ENCODE data around the gene LGI4. TPM values are rescaled to one million over a fixed set of nuclear protein-coding genes. Genes with fewer than 3 reads are reported as not detected.
A peak's percentile ranks its signal among the peaks of the same experiment; 100 is the strongest.
"Not testable (repeated sequence)": the region's sequence is repeated elsewhere in the genome, so short reads cannot be mapped to it uniquely, and the experiment has no call there.

LGI4 gene
- total and polyA plus RNA-seq, 4 donors, result 10.9 to 37.5 (median 19.9) TPM

DNA sequence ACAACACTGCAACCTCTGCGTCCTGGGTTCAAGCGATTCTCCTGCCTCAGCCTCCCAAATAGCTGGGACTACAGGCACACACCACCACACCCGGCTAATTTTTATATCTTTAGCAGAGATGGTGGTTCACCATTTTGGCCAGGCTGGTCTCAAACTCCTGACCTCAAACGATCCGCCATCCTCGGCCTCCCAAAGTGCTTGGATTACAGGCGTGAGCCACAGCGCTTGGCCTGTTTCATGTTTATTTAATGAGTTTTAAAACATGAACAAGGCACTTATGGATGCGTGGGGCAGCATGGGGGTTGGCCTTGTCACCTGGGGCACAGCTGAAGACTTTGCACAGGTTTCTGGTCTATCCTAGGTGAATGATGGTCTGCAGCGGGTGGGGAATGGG lies 18.3 kb upstream of the LGI4 start:
- H3K9me3 ChIP-seq (ENCODE audit: control insufficient read depth, insufficient read depth, low read length); H3K27ac ChIP-seq (ENCODE audit: low read depth, low read length); DNase-seq (ENCODE audit: low read depth in 4 of 6, low spot score in 6 of 6); H3K4me3 ChIP-seq (ENCODE audit: low read depth, low read length): not testable (repeated sequence)
- Histone ChIP-seq H3K36me3 (ENCODE audit: control insufficient read depth, insufficient read depth, low read length) (peaks cover 24% of the 10 kb centered on the region), H3K27me3 (ENCODE audit: control insufficient read depth, insufficient read depth, low read length) (peaks cover 40% of the 10 kb centered on the region), H3K4me1 (ENCODE audit: control insufficient read depth, insufficient read depth, low read length) (peaks cover 20% of the 10 kb centered on the region)
- 76% methylated on average over 7 of the region's 10 CpGs for WGBS (ENCODE audit: insufficient coverage)

DNA sequence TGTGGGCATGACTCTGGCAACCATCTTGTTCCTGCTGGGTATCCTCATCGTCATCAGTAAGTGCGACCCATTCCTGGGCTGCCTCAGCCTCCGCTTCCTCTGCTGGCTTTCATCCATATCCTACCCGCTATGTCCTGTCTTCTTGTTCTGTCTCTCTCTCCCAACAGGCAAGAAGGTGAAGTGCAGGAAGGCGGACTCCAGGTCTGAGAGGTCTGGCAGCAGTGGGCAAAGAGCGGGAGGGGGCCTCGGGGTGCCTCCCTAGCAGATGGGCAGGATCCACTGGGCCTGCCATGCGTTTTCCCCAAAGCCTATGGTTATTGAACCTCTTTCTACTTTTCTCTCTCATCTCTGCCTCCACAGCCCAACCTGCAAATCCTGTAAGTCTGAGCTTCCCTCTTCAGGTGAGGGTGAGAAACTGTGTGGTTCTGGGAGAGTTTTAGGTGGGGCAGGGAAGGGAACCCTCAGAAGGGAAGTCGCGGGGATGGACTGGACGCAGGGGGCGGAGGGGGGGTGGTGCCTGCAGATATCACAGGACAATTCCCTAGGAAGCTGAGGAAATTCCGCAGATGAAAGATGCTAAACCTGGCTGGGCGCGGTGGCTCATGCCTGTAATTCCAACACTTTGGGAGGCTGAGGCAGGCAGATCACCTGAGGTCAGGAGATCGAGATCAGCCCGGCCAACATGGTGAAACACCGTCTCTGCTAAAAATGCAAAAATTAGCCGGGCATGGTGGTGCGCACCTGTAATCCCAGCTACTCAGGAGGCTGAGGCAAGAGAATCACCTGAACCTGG lies 16.6 kb upstream of the LGI4 start:
- H3K9me3 ChIP-seq (ENCODE audit: control insufficient read depth, insufficient read depth, low read length), result no peaks in the 10 kb centered on the region
- peaks cover 38% of the 10 kb centered on the region for H3K27me3 ChIP-seq (ENCODE audit: control insufficient read depth, insufficient read depth, low read length)
- no peak overlapping the region for H3K27ac ChIP-seq (ENCODE audit: low read depth, low read length)
- DNase-seq (ENCODE audit: low read depth in 4 of 6, low spot score in 6 of 6), result no peak
- 81% methylated on average over 16 of the region's 20 CpGs for whole genome bisulfite sequencing (ENCODE audit: insufficient coverage)
- H3K4me1 ChIP-seq (ENCODE audit: control insufficient read depth, insufficient read depth, low read length), result peaks cover 20% of the 10 kb centered on the region
- peaks cover 24% of the 10 kb centered on the region for H3K36me3 ChIP-seq (ENCODE audit: control insufficient read depth, insufficient read depth, low read length)
- no peak overlapping the region for H3K4me3 ChIP-seq (ENCODE audit: low read depth, low read length)

DNA sequence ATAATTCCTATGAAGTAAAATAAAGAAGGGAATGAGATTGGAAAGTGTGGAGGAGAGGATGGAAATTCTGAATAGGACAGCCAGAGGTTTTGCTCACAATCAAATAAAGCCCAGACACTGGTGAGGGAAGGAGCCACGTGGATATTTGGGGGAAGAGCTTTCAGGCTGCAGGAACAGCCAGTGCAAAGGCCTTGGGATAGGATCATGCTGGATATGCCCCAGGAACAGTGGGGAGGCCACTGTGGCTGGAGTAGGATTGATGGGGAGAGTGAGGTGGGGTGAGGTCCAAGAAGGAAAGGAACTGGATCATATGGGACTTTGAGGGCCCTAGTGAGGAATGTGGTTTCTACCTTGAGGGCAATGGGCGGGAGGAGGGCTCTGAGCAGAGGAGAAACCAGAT lies 15.6 kb upstream of the LGI4 start:
- DNase-seq (ENCODE audit: low read depth in 4 of 6, low spot score in 6 of 6), result no peak
- WGBS (ENCODE audit: insufficient coverage), result 82% methylated on average over 2 of the region's 2 CpGs
- H3K36me3 ChIP-seq (ENCODE audit: control insufficient read depth, insufficient read depth, low read length), result peaks cover 23% of the 10 kb centered on the region
- peaks cover 31% of the 10 kb centered on the region for H3K27me3 ChIP-seq (ENCODE audit: control insufficient read depth, insufficient read depth, low read length)
- H3K27ac ChIP-seq (ENCODE audit: low read depth, low read length), result no peak overlapping the region
- H3K4me1 ChIP-seq (ENCODE audit: control insufficient read depth, insufficient read depth, low read length), result peaks cover 20% of the 10 kb centered on the region
- no peak overlapping the region for H3K4me3 ChIP-seq (ENCODE audit: low read depth, low read length)
- no peaks in the 10 kb centered on the region for H3K9me3 ChIP-seq (ENCODE audit: control insufficient read depth, insufficient read depth, low read length)

DNA sequence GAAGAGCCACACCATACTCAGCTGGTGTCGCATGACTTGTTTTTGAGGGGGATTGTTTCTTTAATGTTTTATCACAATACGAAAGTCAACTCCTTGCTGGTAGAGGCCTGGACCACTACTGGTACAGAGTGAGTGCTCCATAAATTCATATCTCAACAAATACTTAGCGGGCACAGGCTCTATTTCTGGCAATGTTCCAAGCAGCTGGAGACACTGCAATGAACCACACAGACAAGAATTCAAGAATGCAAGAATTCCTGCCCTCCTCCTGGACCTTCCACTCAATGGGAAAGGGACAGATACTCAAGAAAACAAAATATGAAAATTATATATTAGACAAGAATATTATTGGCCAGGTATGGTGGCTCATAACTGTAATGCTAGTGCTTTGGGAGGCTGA lies 14.6 kb upstream of the LGI4 start:
- Histone ChIP-seq H3K4me1 (ENCODE audit: control insufficient read depth, insufficient read depth, low read length) (peaks cover 22% of the 10 kb centered on the region), H3K36me3 (ENCODE audit: control insufficient read depth, insufficient read depth, low read length) (peaks cover 18% of the 10 kb centered on the region), H3K4me3 (ENCODE audit: low read depth, low read length) (no peak overlapping the region), H3K9me3 (ENCODE audit: control insufficient read depth, insufficient read depth, low read length) (no peaks in the 10 kb centered on the region), H3K27ac (ENCODE audit: low read depth, low read length) (no peak overlapping the region), H3K27me3 (ENCODE audit: control insufficient read depth, insufficient read depth, low read length) (peaks cover 21% of the 10 kb centered on the region)
- no CpG with 5 or more reads among the region's 3 CpGs for WGBS (ENCODE audit: insufficient coverage)
- DNase-seq (ENCODE audit: low read depth in 4 of 6, low spot score in 6 of 6), result no peak

DNA sequence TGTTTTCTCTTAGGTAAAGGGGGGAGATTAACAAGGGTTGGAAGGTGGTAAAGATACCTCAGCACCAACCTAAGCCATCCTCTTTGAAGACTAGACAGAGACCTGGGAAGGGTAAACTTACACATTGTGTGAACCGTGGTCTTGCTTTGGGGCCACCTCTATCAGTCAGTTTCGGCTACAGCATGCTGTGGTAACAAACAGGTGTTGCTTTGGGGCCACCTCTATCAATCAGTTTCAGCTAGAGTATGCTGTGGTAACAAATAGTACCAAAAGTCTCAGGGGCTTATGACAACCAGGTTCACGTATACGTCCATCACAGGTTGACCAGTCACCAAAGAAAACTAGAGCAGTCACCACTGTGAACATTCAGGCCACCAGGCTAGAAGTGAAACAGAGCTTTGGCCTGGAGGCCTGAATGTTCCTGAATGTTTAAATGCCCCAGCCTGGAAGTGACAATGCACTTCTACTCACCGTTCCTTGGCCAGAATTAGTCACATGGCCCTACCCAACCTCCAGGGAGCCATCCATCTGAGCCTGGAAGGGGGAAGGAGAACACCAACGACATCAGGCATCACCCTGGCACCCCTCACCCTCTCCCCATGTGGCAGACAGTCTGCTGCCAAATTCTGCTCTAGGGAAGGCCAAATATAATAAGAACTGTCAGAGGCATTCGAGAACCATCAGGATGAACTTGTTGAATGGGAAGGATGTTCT lies 12.0 kb upstream of the LGI4 start:
- Histone ChIP-seq H3K4me3 (ENCODE audit: low read depth, low read length) (no peak overlapping the region), H3K27me3 (ENCODE audit: control insufficient read depth, insufficient read depth, low read length) (peaks cover 16% of the 10 kb centered on the region), H3K27ac (ENCODE audit: low read depth, low read length) (no peak overlapping the region), H3K36me3 (ENCODE audit: control insufficient read depth, insufficient read depth, low read length) (peaks cover 14% of the 10 kb centered on the region), H3K4me1 (ENCODE audit: control insufficient read depth, insufficient read depth, low read length) (peaks cover 28% of the 10 kb centered on the region), H3K9me3 (ENCODE audit: control insufficient read depth, insufficient read depth, low read length) (no peaks in the 10 kb centered on the region)
- WGBS (ENCODE audit: insufficient coverage), result 98% methylated on average over 4 of the region's 7 CpGs
- DNase-seq (ENCODE audit: low read depth in 4 of 6, low spot score in 6 of 6), result no peak

DNA sequence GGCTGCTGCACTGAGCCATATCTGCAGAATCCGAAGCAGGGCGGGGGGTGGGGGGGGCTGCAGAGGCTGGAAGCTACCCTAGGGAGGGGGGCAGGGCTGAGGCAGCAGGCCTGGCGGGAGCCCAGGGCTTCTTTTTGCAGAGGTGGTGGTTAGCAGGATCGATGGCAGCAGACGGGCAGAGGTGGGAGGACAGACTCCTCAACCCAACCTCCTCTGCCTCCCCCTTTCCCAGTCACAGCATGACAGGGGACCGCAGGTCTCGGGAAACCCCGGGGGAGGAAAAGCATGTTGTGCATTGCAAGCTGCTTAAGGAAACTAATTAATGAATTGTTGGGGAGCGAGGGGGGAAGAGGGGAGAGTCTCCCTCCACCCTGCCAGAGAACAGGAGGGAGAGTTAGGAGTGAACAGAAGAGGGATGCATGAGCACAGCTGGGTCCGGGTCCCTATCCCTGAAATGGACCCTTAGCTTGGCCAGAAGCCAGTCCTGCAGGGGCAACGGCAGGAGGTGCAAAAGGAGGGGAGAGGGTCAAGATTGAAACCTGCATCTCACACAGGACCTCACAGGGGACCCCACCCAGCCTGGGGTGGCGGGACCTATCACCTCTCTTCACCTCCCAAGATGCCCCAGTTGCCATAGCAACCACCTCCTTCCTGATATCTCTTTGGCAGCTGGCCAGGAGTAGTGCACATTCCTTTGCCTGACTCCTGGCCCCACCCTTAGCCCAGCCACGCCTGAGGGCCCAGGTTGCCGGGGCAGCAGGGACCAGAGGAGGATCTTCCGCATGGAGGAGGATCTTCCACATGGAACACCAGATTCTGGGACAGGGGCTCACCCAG lies 10.0 kb upstream of the LGI4 start:
- Histone ChIP-seq H3K27me3 (ENCODE audit: control insufficient read depth, insufficient read depth, low read length) (peaks cover 20% of the 10 kb centered on the region), H3K4me3 (ENCODE audit: low read depth, low read length) (peak overlapping the region; percentile 26), H3K9me3 (ENCODE audit: control insufficient read depth, insufficient read depth, low read length) (no peaks in the 10 kb centered on the region), H3K27ac (ENCODE audit: low read depth, low read length) (no peak overlapping the region), H3K4me1 (ENCODE audit: control insufficient read depth, insufficient read depth, low read length) (peaks cover 46% of the 10 kb centered on the region), H3K36me3 (ENCODE audit: control insufficient read depth, insufficient read depth, low read length) (peaks cover 1% of the 10 kb centered on the region)
- 17% methylated on average over 5 of the region's 15 CpGs for WGBS (ENCODE audit: insufficient coverage)
- DNase-seq (ENCODE audit: low read depth in 4 of 6, low spot score in 6 of 6), result peak in 2 of 6 donors; percentile 23 to 78

DNA sequence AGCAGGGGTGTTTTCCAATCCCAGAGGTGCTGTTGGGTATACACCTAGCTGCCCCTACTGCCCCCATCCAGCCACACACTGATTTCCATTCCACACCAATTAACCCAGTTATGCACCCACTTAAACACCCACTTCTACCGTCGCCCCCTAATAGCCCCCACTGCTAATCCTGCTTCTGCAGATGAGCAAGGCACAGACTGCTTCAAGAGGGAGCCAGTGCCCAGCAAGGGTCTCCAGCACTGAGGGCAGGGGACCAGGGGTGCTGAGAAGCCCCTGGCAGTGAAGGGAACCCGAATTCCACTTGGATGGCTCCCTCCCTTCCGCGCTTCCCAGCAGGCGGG lies 9.4 kb upstream of the LGI4 start:
- DNase-seq (ENCODE audit: low read depth in 4 of 6, low spot score in 6 of 6), result peak in 1 of 6 donors; percentile 6
- Histone ChIP-seq H3K27ac (ENCODE audit: low read depth, low read length) (no peak overlapping the region), H3K27me3 (ENCODE audit: control insufficient read depth, insufficient read depth, low read length) (peaks cover 20% of the 10 kb centered on the region), H3K4me3 (ENCODE audit: low read depth, low read length) (peak overlapping the region; percentile 47), H3K4me1 (ENCODE audit: control insufficient read depth, insufficient read depth, low read length) (peaks cover 52% of the 10 kb centered on the region), H3K9me3 (ENCODE audit: control insufficient read depth, insufficient read depth, low read length) (no peaks in the 10 kb centered on the region), H3K36me3 (ENCODE audit: control insufficient read depth, insufficient read depth, low read length) (peaks cover 3% of the 10 kb centered on the region)
- WGBS (ENCODE audit: insufficient coverage), result 4% methylated on average over 5 of the region's 6 CpGs

DNA sequence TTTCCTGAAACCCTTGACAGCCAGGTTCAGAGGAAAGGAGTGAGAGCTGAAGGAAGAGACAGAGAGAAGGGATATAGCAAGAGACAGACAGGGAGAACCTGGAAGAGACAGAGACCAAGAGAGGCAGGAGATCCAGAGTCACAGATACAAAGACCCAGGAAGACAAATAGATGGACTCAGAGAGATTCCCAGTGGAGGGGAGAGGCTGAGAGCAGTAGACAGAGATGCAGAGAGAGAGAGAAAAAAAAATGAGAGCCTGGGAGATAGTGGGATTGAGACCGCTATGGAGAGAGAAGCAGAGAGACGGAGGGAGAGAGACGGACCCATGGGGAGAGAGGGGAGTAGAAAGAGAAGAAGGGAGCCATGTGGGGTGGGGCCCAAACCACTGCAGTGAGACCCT lies 9.0 kb upstream of the LGI4 start:
- Histone ChIP-seq H3K4me1 (ENCODE audit: control insufficient read depth, insufficient read depth, low read length) (peaks cover 56% of the 10 kb centered on the region), H3K27me3 (ENCODE audit: control insufficient read depth, insufficient read depth, low read length) (peaks cover 20% of the 10 kb centered on the region), H3K27ac (ENCODE audit: low read depth, low read length) (no peak overlapping the region), H3K9me3 (ENCODE audit: control insufficient read depth, insufficient read depth, low read length) (no peaks in the 10 kb centered on the region), H3K36me3 (ENCODE audit: control insufficient read depth, insufficient read depth, low read length) (peaks cover 3% of the 10 kb centered on the region), H3K4me3 (ENCODE audit: low read depth, low read length) (peak overlapping the region; percentile 47)
- DNase-seq (ENCODE audit: low read depth in 4 of 6, low spot score in 6 of 6), result no peak
- 21% methylated on average over 3 of the region's 3 CpGs for WGBS (ENCODE audit: insufficient coverage)

DNA sequence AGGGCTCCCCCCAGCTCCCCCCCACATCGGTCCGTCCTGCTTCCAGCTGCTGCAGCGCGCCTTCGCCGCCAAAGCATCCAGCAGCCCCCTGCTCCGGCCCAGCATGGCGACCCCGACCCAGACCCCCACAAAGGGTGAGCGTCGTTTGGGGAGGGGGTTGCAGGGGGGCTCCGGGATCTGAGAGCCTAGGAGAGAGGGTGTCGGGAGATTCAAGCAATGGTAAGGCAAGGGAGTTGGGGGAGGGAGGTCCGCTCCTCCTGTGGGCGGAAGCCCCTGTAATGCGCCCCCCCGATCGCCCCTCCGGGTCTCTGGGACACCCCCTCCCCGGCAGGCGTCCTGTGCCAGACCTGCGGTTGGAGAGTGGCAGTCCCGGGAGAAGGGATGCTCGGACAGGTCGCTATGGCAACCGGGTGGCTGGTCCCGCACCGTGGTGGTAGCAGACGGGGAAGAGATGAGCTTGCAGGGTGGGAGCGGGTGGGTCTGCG lies 8.4 kb upstream of the LGI4 start, which contains the start of gene FXYD7:
Gene FXYD7, plus strand, starts transcription at position 25 of the 485 bp plus-strand sequence. Its CDS starts 79 bp downstream, at position 104.
- H3K36me3 ChIP-seq (ENCODE audit: control insufficient read depth, insufficient read depth, low read length), result peaks cover 3% of the 10 kb centered on the region
- DNase-seq (ENCODE audit: low read depth in 4 of 6, low spot score in 6 of 6), result peak in 2 of 6 donors; percentile 74 to 90
- H3K4me1 ChIP-seq (ENCODE audit: control insufficient read depth, insufficient read depth, low read length), result peaks cover 61% of the 10 kb centered on the region
- WGBS (ENCODE audit: insufficient coverage), result under 1% methylated on average over 25 of the region's 31 CpGs
- peak within 1 kb of the TSS; percentile 60 for H3K27ac ChIP-seq (ENCODE audit: low read depth, low read length)
- H3K9me3 ChIP-seq (ENCODE audit: control insufficient read depth, insufficient read depth, low read length), result no peaks in the 10 kb centered on the region
- H3K27me3 ChIP-seq (ENCODE audit: control insufficient read depth, insufficient read depth, low read length), result peaks cover 18% of the 10 kb centered on the region
- H3K4me3 ChIP-seq (ENCODE audit: low read depth, low read length), result peak within 1 kb of the TSS; percentile 47
